Fibroblast of gingiva (primary cell): ENCODE results near the gene TRPM7.
"Not testable (repeated sequence)": the region's sequence is repeated elsewhere in the genome, so short reads cannot be mapped to it uniquely, and the experiment has no call there.

ENCODE experiments used
- DNase-seq: peaks from one replicate; pipeline ENCODE4 v3.0.0-alpha.2; 2011; ENCODE audit warnings: low read depth

The TRPM7 gene

DNA sequence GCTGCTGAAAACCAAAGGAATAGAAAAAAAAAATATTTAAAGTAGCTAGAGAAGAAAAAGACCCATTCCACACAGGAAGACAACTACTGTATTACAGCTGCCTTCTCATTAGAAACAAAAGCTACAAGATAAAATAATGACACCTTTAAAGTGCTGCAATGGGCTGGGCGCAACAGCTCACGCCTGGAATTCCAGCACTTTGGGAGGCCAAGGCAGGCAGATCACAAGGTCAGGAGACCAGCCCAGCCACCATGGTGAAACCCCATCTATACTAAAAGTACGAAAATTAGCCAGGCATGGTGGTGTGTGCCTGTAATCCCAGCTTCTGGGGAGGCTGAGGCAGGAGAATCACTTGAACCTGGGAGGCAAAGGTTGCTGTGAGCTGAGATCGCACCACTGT lies 31.0 kb downstream of the TRPM7 start:
- no peak for DNase-seq

DNA sequence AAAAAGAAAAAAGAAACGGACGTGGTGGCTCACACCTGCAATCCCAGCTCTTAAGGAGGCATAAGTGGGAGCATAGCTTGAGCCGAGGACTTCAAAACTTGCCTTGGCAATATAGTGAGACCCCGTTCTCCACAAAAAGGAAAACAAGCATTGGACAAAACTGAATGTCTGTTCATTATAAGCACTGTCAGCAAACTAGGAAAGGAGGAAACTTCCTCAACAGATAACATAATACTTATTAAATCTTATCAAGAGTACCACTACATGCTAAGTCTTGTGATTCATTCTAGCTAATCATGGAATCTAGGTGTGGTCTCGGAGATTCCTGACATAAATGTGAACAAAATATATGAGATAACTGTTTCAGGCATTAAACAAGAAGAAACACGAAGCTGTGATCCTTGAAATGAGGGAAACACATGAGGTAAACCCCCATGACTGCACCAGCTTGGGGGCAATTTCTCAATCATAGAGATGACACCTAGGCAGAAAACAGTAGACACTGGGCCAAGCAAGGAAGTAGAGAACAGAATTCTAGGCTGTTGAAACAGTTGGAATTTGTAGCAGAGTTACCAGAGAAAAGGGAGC lies 33.3 kb downstream of the TRPM7 start:
- no peak for DNase-seq

GRCh38 chr15:50652671-50653070 lies 33.9 kb downstream of the TRPM7 start:
- no peak for DNase-seq

GRCh38 chr15:50641318-50641717 lies 45.3 kb downstream of the TRPM7 start:
- no peak for DNase-seq

- no peak for DNase-seq
Measured at GRCh38 chr15:50636146-50636545, 50.5 kb downstream of the TRPM7 start.

DNA sequence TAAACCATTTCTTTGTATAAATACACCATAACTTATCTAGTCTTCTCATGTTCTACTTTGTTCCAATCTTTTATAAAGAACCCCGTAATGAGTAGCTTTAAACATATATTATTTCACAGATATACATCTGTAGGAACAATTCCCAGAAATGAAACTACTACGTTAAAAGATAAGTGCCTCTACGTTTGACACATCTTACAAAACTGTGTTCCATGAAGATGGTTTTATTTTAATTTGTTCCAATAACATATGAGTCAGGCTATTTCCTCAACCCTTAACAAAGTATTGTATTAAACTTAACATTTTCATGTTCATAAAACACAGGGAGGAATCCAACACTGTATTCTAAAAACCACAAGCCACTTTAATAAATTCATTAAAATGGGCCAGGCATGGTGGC lies 52.9 kb downstream of the TRPM7 start:
- peak; percentile 22 for DNase-seq

- no peak for DNase-seq
Measured at GRCh38 chr15:50628421-50628820, 58.2 kb downstream of the TRPM7 start.

DNA sequence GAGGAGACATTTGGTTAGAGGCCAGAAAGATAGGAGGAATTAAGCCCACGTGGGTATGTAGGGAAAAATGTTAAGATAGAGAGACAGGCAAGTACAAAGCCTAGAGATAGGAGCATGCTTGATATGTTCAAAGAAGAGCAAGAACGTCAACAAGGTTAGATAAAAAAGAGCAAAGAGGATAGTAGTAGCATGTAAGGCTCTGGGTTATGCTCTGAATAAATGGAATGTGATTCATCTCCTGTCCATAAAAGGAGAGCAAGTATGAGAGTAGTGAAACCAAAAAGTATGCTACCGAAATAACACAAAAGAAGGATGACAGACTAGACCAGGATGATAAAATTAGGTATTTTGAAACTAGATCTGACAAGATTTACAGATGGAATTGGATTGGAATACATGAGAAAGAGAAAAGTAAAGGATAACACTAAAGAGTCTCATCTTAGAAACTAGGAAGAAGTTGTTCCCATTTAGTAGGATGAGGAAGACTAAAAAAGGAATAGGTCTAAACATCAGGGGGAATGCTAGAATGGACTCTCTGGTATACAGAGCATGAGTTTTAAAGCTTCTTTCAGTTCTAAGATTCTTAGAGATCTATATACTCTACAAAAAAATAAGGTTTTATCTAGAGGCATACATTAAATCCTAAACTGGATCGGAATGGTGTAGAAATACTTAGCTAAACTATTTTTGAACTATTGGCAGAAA lies 59.1 kb downstream of the TRPM7 start:
- DNase-seq: no peak

DNA sequence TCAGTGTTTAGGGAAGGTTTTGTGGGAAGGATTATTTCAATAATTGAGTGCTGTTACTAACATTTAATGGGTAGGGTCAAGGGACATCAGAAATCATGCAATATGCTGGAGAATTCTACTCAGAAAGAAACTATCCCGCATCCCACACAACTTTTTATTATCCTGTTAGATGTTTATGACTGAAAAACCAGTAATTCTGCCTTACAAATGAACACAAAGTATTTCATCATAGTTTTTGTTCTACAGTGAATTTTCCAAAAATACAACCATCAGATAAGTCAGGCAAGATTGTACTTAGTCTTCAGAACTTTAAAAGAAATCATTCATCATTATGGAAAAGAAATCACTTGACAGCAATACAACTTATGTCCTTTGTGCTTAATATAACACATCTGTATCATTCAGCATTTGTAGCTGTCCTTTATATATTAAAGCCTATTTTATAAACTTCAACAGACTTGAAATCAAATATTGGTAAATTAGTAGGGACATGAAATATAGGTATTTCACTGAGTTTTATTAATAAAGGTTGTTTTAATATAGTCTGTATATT lies 61.9 kb downstream of the TRPM7 start:
- no peak for DNase-seq

DNA sequence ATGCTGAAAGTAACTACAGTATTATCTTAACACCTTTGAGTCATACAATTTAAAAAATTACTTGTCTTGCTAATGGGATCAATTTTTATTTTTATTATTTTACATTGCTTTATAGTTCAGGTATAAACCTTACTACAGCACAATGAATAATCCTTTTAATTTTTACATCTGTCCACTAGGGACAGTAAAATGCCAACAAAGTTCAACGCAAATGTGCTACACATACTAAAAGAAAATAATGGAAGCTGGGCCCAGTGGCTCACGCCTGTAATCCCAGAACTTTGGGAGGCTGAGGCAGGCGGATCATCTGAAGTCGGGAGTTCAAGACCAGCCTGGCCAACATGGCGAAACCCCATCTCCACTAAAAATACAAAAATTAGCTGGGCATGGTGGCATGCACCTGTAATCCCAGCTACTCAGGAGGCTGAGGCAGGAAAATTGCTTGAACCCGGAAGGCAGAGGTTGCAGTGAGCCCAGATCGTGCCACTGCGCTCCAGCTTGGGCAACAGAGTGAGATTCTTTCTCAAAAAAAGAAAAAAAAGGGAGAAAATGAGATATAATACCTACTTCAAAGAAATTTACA lies 64.1 kb downstream of the TRPM7 start:
- peak; percentile 6 for DNase-seq

DNA sequence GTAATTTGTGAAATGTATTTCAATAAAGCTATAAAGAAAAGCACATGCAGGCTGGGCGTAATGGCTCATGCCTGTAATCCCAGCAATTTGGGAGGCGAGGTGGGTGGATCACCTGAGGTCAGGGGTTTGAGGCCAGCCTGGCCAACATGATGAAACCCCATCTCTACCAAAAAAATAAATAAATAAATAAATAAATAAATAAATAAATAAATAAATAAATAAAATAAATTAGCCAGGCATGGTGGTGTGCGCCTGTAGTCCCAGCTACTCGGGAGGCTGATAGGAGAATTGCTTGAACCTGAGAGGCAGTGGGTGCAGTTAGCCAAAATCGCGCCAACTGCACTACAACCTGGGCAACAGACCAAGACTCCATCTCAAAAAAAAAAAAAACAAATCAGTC lies 69.6 kb downstream of the TRPM7 start:
- DNase-seq: not testable (repeated sequence)

- not testable (repeated sequence) for DNase-seq
Measured at GRCh38 chr15:50616554-50616953, 70.0 kb downstream of the TRPM7 start.

DNA sequence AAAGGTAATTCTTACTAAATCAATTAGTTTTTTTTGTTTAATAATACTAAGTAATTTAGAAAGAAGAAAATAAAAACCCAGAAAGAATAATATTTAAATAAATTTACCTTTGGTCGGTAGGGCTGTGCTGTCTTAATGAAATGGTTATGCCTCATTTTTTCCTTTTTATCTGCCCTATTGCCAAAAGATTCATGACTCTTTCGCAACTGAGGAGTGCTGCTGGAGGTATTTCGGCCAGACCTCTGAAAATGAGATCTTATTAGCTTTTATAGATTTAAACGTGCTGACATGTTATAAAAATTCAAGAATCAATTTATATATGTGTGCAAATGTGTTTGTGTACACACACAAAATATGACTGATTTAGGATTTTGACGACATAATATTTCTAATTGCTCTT lies 73.0 kb downstream of the TRPM7 start:
- DNase-seq: peak; percentile 7

GRCh38 chr15:50607129-50607528 lies 79.5 kb downstream of the TRPM7 start:
- DNase-seq: no peak

DNA sequence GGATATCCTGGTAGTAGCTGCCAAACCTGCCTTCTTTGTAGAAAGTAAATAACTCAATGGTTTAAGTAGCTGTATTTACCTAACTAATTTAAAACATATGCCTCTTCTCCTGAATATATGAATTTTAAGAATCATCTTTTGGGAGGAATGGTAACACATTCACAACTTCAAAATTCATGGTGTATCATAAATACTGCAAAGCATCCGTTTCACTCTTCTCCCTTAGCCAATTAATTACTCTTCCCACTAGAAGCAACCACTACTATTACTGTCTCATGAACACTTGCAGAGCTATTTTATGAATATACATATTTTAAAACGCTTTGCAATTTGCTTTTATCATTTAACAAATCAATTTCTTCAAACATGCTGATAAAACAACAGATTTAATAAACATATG lies 81.1 kb downstream of the TRPM7 start:
- DNase-seq: no peak

GRCh38 chr15:50602028-50602427 lies 84.6 kb downstream of the TRPM7 start:
- not testable (repeated sequence) for DNase-seq

DNA sequence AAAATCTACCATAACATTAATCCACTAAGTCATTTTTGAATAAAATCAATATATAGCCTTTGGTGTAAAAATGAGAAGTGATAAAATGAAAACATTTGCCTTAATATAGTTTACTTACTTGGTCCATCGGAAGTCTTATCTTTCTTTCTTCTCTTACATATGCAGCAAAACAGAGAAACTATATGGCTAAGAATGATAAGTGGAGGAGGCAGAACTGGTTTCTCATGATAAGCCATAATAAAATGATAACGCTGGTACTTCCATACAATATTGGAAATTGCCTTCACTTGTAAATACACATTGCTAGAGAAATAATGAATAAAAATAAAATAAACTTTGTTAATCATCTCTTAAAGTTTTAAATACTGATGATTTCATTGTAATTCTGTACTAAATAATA lies 92.3 kb downstream of the TRPM7 start:
- no peak for DNase-seq

- DNase-seq: no peak
Measured at GRCh38 chr15:50593761-50594160, 92.8 kb downstream of the TRPM7 start.

DNA sequence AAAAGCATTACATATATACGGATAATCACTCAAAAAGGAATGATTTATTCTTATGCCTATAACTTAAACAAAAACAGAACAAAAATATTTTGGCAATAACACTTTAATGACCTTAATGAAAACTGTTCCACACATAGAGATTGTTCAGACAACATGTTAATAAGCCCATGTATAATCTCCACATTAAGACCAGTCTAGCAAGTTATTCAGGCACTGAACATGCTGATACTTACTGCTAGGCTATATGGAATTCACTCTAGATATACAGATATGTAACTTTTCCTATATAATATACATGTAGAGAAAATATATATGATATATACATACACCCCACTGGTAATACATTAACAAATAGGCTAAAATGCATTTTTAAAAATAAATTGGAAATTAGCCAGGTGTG lies 96.3 kb downstream of the TRPM7 start:
- no peak for DNase-seq

GRCh38 chr15:50577492-50577891 lies 109.1 kb downstream of the TRPM7 start:
- no peak for DNase-seq

DNA sequence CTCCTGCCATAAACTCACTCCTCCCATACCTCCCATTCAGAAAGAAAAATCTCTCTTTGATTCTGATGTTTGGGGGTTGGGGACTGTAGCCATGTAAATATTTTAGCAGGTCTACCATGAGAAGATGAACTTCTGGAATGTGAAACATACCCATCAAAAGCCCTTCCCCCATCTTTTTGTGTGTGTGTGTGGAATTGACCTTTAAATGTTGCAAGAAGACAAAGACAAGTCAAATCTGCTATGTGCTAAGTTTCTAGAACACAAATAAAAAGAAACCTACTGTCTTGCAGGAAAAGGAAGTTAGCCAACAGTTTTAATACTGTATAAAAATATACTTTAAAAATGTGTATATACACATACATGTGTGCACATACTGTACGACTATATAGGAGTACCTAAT lies 110.4 kb downstream of the TRPM7 start:
- DNase-seq: peak; percentile 20

- DNase-seq: not testable (repeated sequence)
Measured at GRCh38 chr15:50573842-50574241, 112.8 kb downstream of the TRPM7 start.

- DNase-seq: no peak
Measured at GRCh38 chr15:50563756-50564155, 122.8 kb downstream of the TRPM7 start.
